ENCODE data around the gene PGM2.

Gene PGM2

GRCh38 chr4:37852376-37852775 is 25.9 kb downstream of the PGM2 start:
- intact Hi-C loops (cut with DNase I), result no loop called here
- DNase-seq, result no peak

- DNase-seq, result no peak
- intact Hi-C loops (cut with DNase I), result no loop called here
Observed at GRCh38 chr4:37858112-37858511, 31.6 kb downstream of the PGM2 start.

- intact Hi-C loops (cut with DNase I), result no loop called here
- no peak for DNase-seq
Observed at GRCh38 chr4:37858872-37859271, 32.4 kb downstream of the PGM2 start.

- intact Hi-C loops (cut with DNase I), result no loop called here
Observed at GRCh38 chr4:37860266-37860665, 33.8 kb downstream of the PGM2 start.

GRCh38 chr4:37862961-37863360 is 36.5 kb downstream of the PGM2 start:
- intact Hi-C loops (cut with DNase I), result no loop called here
- DNase-seq, result no peak

More at GRCh38 chr4:37860266-37860665, 33.8 kb downstream of the PGM2 start:
- DNase-seq, result no peak

- intact Hi-C loops (cut with DNase I), result no loop called here
- DNase-seq, result no peak
Observed at GRCh38 chr4:37864786-37865185, 38.3 kb downstream of the PGM2 start.

- intact Hi-C loops (cut with DNase I), result no loop called here
- no peak for DNase-seq
Observed at GRCh38 chr4:37865450-37865849, 39.0 kb downstream of the PGM2 start.

- no peak for DNase-seq
- intact Hi-C loops (cut with DNase I), result no loop called here
Observed at GRCh38 chr4:37867102-37867501, 40.6 kb downstream of the PGM2 start.

- no peak for DNase-seq
- intact Hi-C loops (cut with DNase I), result no loop called here
Observed at GRCh38 chr4:37868238-37868637, 41.8 kb downstream of the PGM2 start.

- intact Hi-C loops (cut with DNase I), result no loop called here
- DNase-seq, result no peak
Observed at GRCh38 chr4:37872310-37872988, 46.0 kb downstream of the PGM2 start.

GRCh38 chr4:37873386-37873785 is 46.9 kb downstream of the PGM2 start:
- DNase-seq, result no peak
- intact Hi-C loops (cut with DNase I), result no loop called here

GRCh38 chr4:37876156-37876555 is 49.7 kb downstream of the PGM2 start:
- intact Hi-C loops (cut with DNase I), result no loop called here
- DNase-seq, result no peak

- intact Hi-C loops (cut with DNase I), result no loop called here
- no peak for DNase-seq
Observed at GRCh38 chr4:37879365-37879764, 52.9 kb downstream of the PGM2 start.

- intact Hi-C loops (cut with DNase I), result no loop called here
- no peak for DNase-seq
Observed at GRCh38 chr4:37881811-37882210, 55.3 kb downstream of the PGM2 start.

GRCh38 chr4:37882665-37883296 is 56.3 kb downstream of the PGM2 start:
- no peak for DNase-seq
- intact Hi-C loops (cut with DNase I), result no loop called here

GRCh38 chr4:37884855-37885487 is 58.5 kb downstream of the PGM2 start:
- no peak for DNase-seq
- intact Hi-C loops (cut with DNase I), result no loop called here

GRCh38 chr4:37885496-37885895 is 59.0 kb downstream of the PGM2 start:
- intact Hi-C loops (cut with DNase I), result no loop called here
- no peak for DNase-seq

GRCh38 chr4:37889849-37890800 is 63.6 kb downstream of the PGM2 start:
- DNase-seq, result peak; percentile 16 to 94 (median 64)
- intact Hi-C loops (cut with DNase I), result loop anchor here (5.0 kb wide), 2 partner anchors 63 to 87 kb away; partner anchors contain the start of gene PGM2

- intact Hi-C loops (cut with DNase I), result loop anchor here (5.0 kb wide), 2 partner anchors 64 to 86 kb away; partner anchors contain the start of gene PGM2
Observed at GRCh38 chr4:37890801-37891259, 64.3 kb downstream of the PGM2 start, which contains the start of gene TBC1D1. Gene TBC1D1, plus strand, starts transcription at chr4:37891084. Its CDS starts 11,012 bp downstream, at chr4:37902096.

More at GRCh38 chr4:37890801-37891259, 64.3 kb downstream of the PGM2 start, which contains the start of gene TBC1D1:
- DNase-seq, result peak in 9 of 10 donors; percentile 34 to 95 (median 60)
